Heart right ventricle (tissue), 16 donors: Measurements from ENCODE around the gene SCYGR6. TPM values are rescaled to one million over a fixed set of nuclear protein-coding genes. Genes with fewer than 3 reads are reported as not detected.
A peak's percentile ranks its signal among the peaks of the same experiment; 100 is the strongest.
"Not testable (repeated sequence)": the region's sequence is repeated elsewhere in the genome, so short reads cannot be mapped to it uniquely, and the experiment has no call there.

Experiments
- ATAC-seq, 8 donors: fragments of 200-7000 bp; cut with Tn5 transposase; one replicate each; pipeline ENCODE4 v1.9.1; 2020; ENCODE audit warnings: mild to moderate bottlenecking in 8 of 8, moderate library complexity in 8 of 8, moderate number of reproducible peaks in 1 of 8
- DNase-seq, 2 donors: peaks; one replicate each; pipeline ENCODE4 v3.0.0-alpha.2; 2020
- H3K27ac ChIP-seq, 10 donors: fragments of 200-600 bp; sonication (generic) in 2 of 10; one replicate each; pipeline versions ENCODE4 v1.5.0 to v1.8.0; 2020 to 2022; ENCODE audit warnings: mild to moderate bottlenecking in 3 of 10
- H3K27me3 ChIP-seq, 7 donors: fragments of 200-600 bp; one replicate each; pipeline ENCODE4 v1.8.0; 2021 to 2022; ENCODE audit warnings: mild to moderate bottlenecking in 2 of 7
- H3K36me3 ChIP-seq, 9 donors: fragments of 200-600 bp; sonication (generic) in 1 of 9; one replicate each; pipeline versions ENCODE4 v1.5.0 to v1.8.0; 2020 to 2022; ENCODE audit warnings: mild to moderate bottlenecking in 2 of 9
- H3K4me1 ChIP-seq, 9 donors: fragments of 200-600 bp; sonication (generic) in 1 of 9; one replicate each; pipeline versions ENCODE4 v1.5.0 to v1.8.0; 2020 to 2022; ENCODE audit warnings: mild to moderate bottlenecking in 4 of 9
- H3K4me3 ChIP-seq, 10 donors: fragments of 200-600 bp; sonication (generic) in 2 of 10; one replicate each; pipeline versions ENCODE4 v1.5.0 to v1.8.0; 2020 to 2022; ENCODE audit warnings: mild to moderate bottlenecking in 7 of 10, moderate library complexity in 2 of 10
- H3K9me3 ChIP-seq, 11 donors: fragments of 200-600 bp in 10 of 11; sonication (generic) in 2 of 11; one replicate each; pipeline versions ENCODE4 v1.5.0 to v1.8.0; 2013 to 2022; ENCODE audit warnings: mild to moderate bottlenecking in 2 of 11, control low read depth in 1 of 11, moderate library complexity in 1 of 11
- CTCF ChIP-seq, 9 donors: fragments of 200-600 bp; sonication (generic) in 2 of 9; IDR thresholded peaks; one replicate each; pipeline versions ENCODE4 v1.5.0 to v1.8.0; 2021 to 2022; ENCODE audit warnings: antibody characterized with exemption in 9 of 9, mild to moderate bottlenecking in 5 of 9, moderate library complexity in 1 of 9
- WGBS, 2 donors: extraction: QIAGEN DNeasy Blood & Tissue Kit; methylation state at CpG; one replicate each; pipeline ENCODE4 v1.1.7; 2013; ENCODE audit warnings: inconsistent platforms in 1 of 2; 5-methylcytosine and 5-hydroxymethylcytosine counted together
- intact Hi-C, 10 donors: fragments of 100-400 bp; cut with DNase I; formaldehyde crosslinking; loops; one replicate each; pipeline versions ENCODE4 v1.11.1 to v1.14.2; 2022
- polyA plus RNA-seq, 2 donors: library from polyadenylated mRNA; stranded (reverse); fragments of 200-250 nt; gene quantifications; one replicate each; pipeline ENCODE4 v1.2.3, GENCODE V29; 2013
- total RNA-seq, 10 donors: library from RNA; stranded (reverse); fragmentation: NEBNext Ultra II Directional in 3 of 10; extraction: Animal tissue kit (Norgen Biotek cat#: 25700) in 3 of 10; gene quantifications; one replicate each; pipeline versions ENCODE4 v1.2.1 to v1.2.4, GENCODE V29; 2021 to 2023
- donor health status: Arrhythmogenic right ventricular cardiomyopathy.
- donor health status: ischemic (EF 13 %, LVEDD 7.1; RV severe dilation, severe dysfunction).
- donor health status: healthy with polysubstance abuse.
- donor health status: DM: no; HTN: yes; CAD: no.
- donor health status: DM: no; HTN: no; CAD: no.
- donor health status: ischemic (EF 25% LVEDD 6.9; RV normal size, moderate dysfunction).
- donor health status: ischemic (EF 25% LVEDD 5.7; RV mildly dilated, moderate dysfunction).
- donor health status: healthy.
- donor health status: DM: yes; HTN: yes; CAD: no.
- donor health status: Ischemic cardiomyopathy.
- donor health status: ischemic (EF 35%, LVEDD 5.7; RV mildly dilated, moderate dysfunction).
- donor health status: nonischemic (EF 11% LVEDD 7.7; RV severe dilation, severe dysfunction).
- donor health status: DM: yes; HTN: yes; CAD: no.
- donor health status: PGD.
- donor health status: ischemic (EF 29% LVEDD 5.4; RV normal size, mild dysfunction).
- donor health status: nonischemic (EF 23%, LVEDD 6.1; RV moderate dilation, normal function).

SCYGR6 gene
- total and polyA plus RNA-seq, 12 donors, result not detected

- no peaks in the 10 kb centered on the region for H3K36me3 ChIP-seq
- TF ChIP-seq CTCF (IDR thresholded peaks at IDR 0.05), result no peak
- ATAC-seq (no peak), DNase-seq (no peak)
- no peaks in the 10 kb centered on the region for H3K4me1 ChIP-seq
- no peaks in the 10 kb centered on the region for H3K27me3 ChIP-seq
- intact Hi-C loops, result loop anchor here in 7 of 10 donors (5.0 to 10.0 kb wide), 5 partner anchors 275 to 625 kb away; partner anchors contain the start of gene AGFG1 (in 4 of the 7)
- H3K27ac ChIP-seq, result no peak overlapping the region
- 64 to 76% methylated on average over 13 of the region's 13 CpGs for WGBS, 2 donors
- H3K9me3 ChIP-seq, result no peaks in the 10 kb centered on the region
- H3K4me3 ChIP-seq, result no peak overlapping the region
These were observed 35.0 kb upstream of the SCYGR6 start for GRCh38 chr2:227759411-227760118.

GRCh38 chr2:227756261-227756660, 31.7 kb upstream of the SCYGR6 start:
- H3K36me3 ChIP-seq, H3K27ac ChIP-seq, intact Hi-C loops, H3K4me3 ChIP-seq, ATAC-seq, H3K27me3 ChIP-seq, H3K9me3 ChIP-seq, DNase-seq, H3K4me1 ChIP-seq: not testable (repeated sequence)
- 65 to 70% methylated on average over 4 of the region's 4 CpGs for WGBS, 2 donors

- intact Hi-C loops, result no loop called here
- 56 to 57% methylated on average over 6 of the region's 6 CpGs for WGBS, 2 donors
These were observed 23.5 kb upstream of the SCYGR6 start for GRCh38 chr2:227748079-227748478.

GRCh38 chr2:227745594-227745993, 21.0 kb upstream of the SCYGR6 start, which contains the start of gene SCYGR8:
TSS of gene SCYGR8 (plus strand) at chr2:227745894. CDS start at chr2:227745894, 0 bp downstream.
- Histone ChIP-seq H3K27ac (no peak within 1 kb of the TSS), H3K9me3 (no peaks in the 10 kb centered on the region), H3K36me3 (no peaks in the 10 kb centered on the region), H3K4me3 (no peak within 1 kb of the TSS), H3K4me1 (no peaks in the 10 kb centered on the region), H3K27me3 (peaks cover 0 to 11% (median 0%) of the 10 kb centered on the region in 7 donors)
- no peak for TF ChIP-seq CTCF (IDR thresholded peaks at IDR 0.05)
- no peak for DNase-seq
- intact Hi-C loops, result no loop called here
- 92% methylated on average over 5 of the region's 9 CpGs for WGBS, 2 donors
- no peak for ATAC-seq

More at GRCh38 chr2:227748079-227748478, 23.5 kb upstream of the SCYGR6 start:
- Histone ChIP-seq H3K36me3 (no peaks in the 10 kb centered on the region), H3K4me3 (no peak overlapping the region), H3K27me3 (peaks cover 0 to 8% (median 0%) of the 10 kb centered on the region in 7 donors), H3K4me1 (no peaks in the 10 kb centered on the region), H3K9me3 (no peaks in the 10 kb centered on the region), H3K27ac (no peak overlapping the region)
- DNase-seq (no peak), ATAC-seq (no peak)
- peak in 1 of 9 donors; percentile 14 for TF ChIP-seq CTCF (IDR thresholded peaks at IDR 0.05)

- WGBS, 2 donors, result 62 to 64% methylated on average over 7 of the region's 7 CpGs
- peaks cover 0 to 10% (median 3%) of the 10 kb centered on the region in 7 donors for H3K27me3 ChIP-seq
- H3K36me3 ChIP-seq, DNase-seq, H3K4me3 ChIP-seq, intact Hi-C loops, H3K4me1 ChIP-seq, H3K9me3 ChIP-seq, ATAC-seq, H3K27ac ChIP-seq: not testable (repeated sequence)
These were observed 16.1 kb upstream of the SCYGR6 start for GRCh38 chr2:227740705-227741104.
